Activated B cell treated with CpG ODN at 0.5 μM for 24 hours (primary cell): ENCODE measurements around the gene GABBR2. TPM values are rescaled to one million over a fixed set of nuclear protein-coding genes. Genes with fewer than 3 reads are reported as not detected.

ENCODE experiments used
- ATAC-seq: fragments of 200-7000 bp; cut with Tn5 transposase; one replicate; pipeline ENCODE4 v1.10.0; 2021; ENCODE audit warnings: low read depth, mild to moderate bottlenecking, moderate library complexity
- CTCF ChIA-PET: fragments of 350-600 bp; sonication (Branson Sonifier 250); formaldehyde crosslinking; loops from one replicate; lab custom pipeline; 2021; ENCODE audit warnings: antibody characterized with exemption; lab: Charles Lee
- POLR2A ChIA-PET: fragments of 350-600 bp; sonication (Branson Sonifier 250); formaldehyde crosslinking; loops from one replicate; lab custom pipeline; 2021; ENCODE audit warnings: antibody characterized with exemption; lab: Charles Lee
- DNase-seq: peaks from one replicate; pipeline ENCODE4 v3.0.0; 2022
- H3K27ac Mint-ChIP-seq: one replicate; pipeline ENCODE4 v1.8.0; 2020; ENCODE audit warnings: mixed read lengths
- H3K27me3 Mint-ChIP-seq: one replicate; pipeline ENCODE4 v1.8.0; 2021; ENCODE audit warnings: mixed read lengths
- H3K36me3 Mint-ChIP-seq: one replicate; pipeline ENCODE4 v1.8.0; 2021; ENCODE audit warnings: low read depth, mixed read lengths
- H3K4me1 Mint-ChIP-seq: one replicate; pipeline ENCODE4 v1.8.0; 2021; ENCODE audit warnings: mixed read lengths
- H3K4me3 Mint-ChIP-seq: one replicate; pipeline ENCODE4 v1.8.0; 2020; ENCODE audit warnings: mild to moderate bottlenecking, mixed read lengths
- H3K9me3 Mint-ChIP-seq: one replicate; pipeline ENCODE4 v1.8.0; 2020; ENCODE audit warnings: mixed read lengths
- intact Hi-C: fragments of 100-400 bp; cut with micrococcal nuclease; formaldehyde crosslinking; loops from one replicate; pipeline ENCODE4 v1.15.1; 2024
- total RNA-seq: library from RNA; stranded (reverse); gene quantifications from 2 replicates; pipeline ENCODE4 v1.2.3, GENCODE V29; 2022
- TF ChIP-seq, protein P1 (sequence below): fragments of 200-600 bp; IDR thresholded peaks from one replicate; pipeline ENCODE4 v1.8.0; 2022; ENCODE audit warnings: antibody characterized with exemption, mild to moderate bottlenecking

Gene GABBR2
- total RNA-seq, 1 donor from 2014 or later, result not detected

DNA sequence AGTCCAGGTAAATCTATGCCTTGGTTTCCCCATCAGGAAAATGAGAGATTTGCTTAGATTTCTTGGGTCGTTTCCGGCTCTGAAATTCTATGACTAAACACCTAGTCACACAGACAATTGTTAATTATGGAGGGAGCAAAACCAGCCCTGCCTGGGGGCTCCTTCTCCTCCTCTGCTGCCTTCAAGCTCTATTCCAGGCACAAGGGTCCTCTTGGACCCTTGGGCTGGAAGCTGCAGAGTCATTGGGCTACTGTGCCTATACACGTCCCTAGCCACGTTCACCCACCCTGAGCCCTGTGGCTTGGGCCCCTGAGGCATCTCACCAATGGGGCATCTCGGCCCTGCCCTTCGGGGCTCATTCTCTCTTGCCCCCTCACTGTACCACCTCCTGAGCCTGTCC, 379.5 kb downstream of the GABBR2 start:
- no peaks in the 10 kb centered on the region for H3K9me3 Mint-ChIP-seq
- H3K36me3 Mint-ChIP-seq, result no peaks in the 10 kb centered on the region
- no peak for ATAC-seq
- H3K27me3 Mint-ChIP-seq, result peaks cover 10% of the 10 kb centered on the region
- ChIA-PET POLR2A (no interaction called here), CTCF (interaction anchor here (1.4 kb wide), 1 partner anchor 447 kb away, joined by 3 read pairs; no protein-coding TSS in a partner anchor)
- no peak overlapping the region for H3K4me3 Mint-ChIP-seq
- no peak for DNase-seq
- peaks cover 4% of the 10 kb centered on the region for H3K4me1 Mint-ChIP-seq
- TF ChIP-seq, protein P1, sequence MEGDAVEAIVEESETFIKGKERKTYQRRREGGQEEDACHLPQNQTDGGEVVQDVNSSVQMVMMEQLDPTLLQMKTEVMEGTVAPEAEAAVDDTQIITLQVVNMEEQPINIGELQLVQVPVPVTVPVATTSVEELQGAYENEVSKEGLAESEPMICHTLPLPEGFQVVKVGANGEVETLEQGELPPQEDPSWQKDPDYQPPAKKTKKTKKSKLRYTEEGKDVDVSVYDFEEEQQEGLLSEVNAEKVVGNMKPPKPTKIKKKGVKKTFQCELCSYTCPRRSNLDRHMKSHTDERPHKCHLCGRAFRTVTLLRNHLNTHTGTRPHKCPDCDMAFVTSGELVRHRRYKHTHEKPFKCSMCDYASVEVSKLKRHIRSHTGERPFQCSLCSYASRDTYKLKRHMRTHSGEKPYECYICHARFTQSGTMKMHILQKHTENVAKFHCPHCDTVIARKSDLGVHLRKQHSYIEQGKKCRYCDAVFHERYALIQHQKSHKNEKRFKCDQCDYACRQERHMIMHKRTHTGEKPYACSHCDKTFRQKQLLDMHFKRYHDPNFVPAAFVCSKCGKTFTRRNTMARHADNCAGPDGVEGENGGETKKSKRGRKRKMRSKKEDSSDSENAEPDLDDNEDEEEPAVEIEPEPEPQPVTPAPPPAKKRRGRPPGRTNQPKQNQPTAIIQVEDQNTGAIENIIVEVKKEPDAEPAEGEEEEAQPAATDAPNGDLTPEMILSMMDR, result no peak
- intact Hi-C loops, result no loop called here
- no peak overlapping the region for H3K27ac Mint-ChIP-seq

DNA sequence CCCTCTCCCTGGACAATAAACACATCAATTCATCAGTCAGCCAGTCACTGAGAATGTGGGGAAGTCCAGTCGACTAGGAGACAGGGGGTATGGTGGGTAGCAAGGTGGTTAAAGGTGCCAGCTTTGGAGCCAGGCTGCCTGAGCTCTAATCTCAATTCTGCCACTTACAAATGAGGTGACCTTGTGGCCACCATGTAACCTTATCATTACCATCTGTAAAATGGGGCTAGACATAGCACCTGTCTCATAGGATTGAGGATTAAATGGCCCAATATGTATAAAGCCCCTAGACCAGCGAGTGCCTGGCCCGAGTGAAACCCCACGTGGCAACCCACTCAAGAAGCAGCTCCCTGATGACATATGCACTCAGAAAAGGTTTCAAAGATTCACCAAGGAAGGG, 380.0 kb downstream of the GABBR2 start:
- Mint-ChIP-seq H3K27me3 (peaks cover 10% of the 10 kb centered on the region), H3K36me3 (no peaks in the 10 kb centered on the region), H3K4me1 (peaks cover 4% of the 10 kb centered on the region), H3K4me3 (no peak overlapping the region), H3K27ac (no peak overlapping the region), H3K9me3 (no peaks in the 10 kb centered on the region)
- ATAC-seq, result no peak
- ChIA-PET POLR2A (no interaction called here), CTCF (interaction anchor here (1.4 kb wide), 1 partner anchor 447 kb away, joined by 3 read pairs; no protein-coding TSS in a partner anchor)
- DNase-seq, result no peak
- TF ChIP-seq, protein P1, result no peak
- intact Hi-C loops, result no loop called here

DNA sequence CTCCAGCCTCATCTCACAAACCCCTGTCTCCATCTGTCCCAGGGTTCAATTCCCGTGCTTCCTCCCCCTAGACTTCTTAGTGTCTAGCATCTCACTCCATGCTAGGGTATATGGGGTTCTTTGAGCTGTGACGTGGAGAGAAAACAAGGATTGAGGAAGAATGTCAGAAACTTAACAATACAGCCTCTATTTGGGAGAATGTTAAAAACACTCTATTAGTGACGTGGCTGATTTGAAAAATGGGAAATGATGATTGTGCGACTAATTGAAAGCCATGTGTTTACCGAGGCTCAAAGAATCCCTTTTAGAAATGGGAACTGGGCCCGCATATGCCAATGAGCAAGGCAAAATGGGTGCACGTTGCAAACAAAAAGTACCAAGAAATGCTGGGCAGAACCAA, 380.6 kb downstream of the GABBR2 start:
- intact Hi-C loops, result no loop called here
- ChIA-PET POLR2A (no interaction called here), CTCF (interaction anchor here (1.4 kb wide), 1 partner anchor 448 kb away, joined by 3 read pairs; no protein-coding TSS in a partner anchor)
- no peak for DNase-seq
- H3K4me3 Mint-ChIP-seq, result no peak overlapping the region
- no peak overlapping the region for H3K27ac Mint-ChIP-seq
- no peaks in the 10 kb centered on the region for H3K36me3 Mint-ChIP-seq
- H3K9me3 Mint-ChIP-seq, result no peaks in the 10 kb centered on the region
- peaks cover 4% of the 10 kb centered on the region for H3K4me1 Mint-ChIP-seq
- no peak for ATAC-seq
- H3K27me3 Mint-ChIP-seq, result peaks cover 10% of the 10 kb centered on the region
- TF ChIP-seq, protein P1, result no peak

DNA sequence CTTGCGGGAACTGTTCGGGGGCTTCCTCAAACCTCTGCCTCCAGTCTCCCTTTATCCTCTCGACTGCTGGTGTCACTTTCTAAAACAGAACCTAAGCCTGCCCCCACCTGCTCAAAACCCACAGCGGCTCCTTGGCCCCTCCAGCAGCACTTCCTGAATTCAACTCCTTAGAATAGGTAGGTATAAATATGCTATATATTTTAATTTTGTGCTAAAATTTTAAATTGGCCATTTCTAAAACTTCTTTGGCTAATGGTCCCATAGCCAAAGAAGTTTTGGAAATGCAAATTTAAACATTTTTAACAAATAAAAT, 381.5 kb downstream of the GABBR2 start:
- intact Hi-C loops, result no loop called here
- H3K27ac Mint-ChIP-seq, result no peak overlapping the region
- ATAC-seq (no peak), DNase-seq (no peak)
- no peaks in the 10 kb centered on the region for H3K36me3 Mint-ChIP-seq
- POLR2A ChIA-PET, result no interaction called here
- H3K4me1 Mint-ChIP-seq, result peaks cover 4% of the 10 kb centered on the region
- no peak overlapping the region for H3K4me3 Mint-ChIP-seq
- H3K9me3 Mint-ChIP-seq, result no peaks in the 10 kb centered on the region
- CTCF ChIA-PET, result no interaction called here
- TF ChIP-seq, protein P1, result no peak
- H3K27me3 Mint-ChIP-seq, result peaks cover 9% of the 10 kb centered on the region

DNA sequence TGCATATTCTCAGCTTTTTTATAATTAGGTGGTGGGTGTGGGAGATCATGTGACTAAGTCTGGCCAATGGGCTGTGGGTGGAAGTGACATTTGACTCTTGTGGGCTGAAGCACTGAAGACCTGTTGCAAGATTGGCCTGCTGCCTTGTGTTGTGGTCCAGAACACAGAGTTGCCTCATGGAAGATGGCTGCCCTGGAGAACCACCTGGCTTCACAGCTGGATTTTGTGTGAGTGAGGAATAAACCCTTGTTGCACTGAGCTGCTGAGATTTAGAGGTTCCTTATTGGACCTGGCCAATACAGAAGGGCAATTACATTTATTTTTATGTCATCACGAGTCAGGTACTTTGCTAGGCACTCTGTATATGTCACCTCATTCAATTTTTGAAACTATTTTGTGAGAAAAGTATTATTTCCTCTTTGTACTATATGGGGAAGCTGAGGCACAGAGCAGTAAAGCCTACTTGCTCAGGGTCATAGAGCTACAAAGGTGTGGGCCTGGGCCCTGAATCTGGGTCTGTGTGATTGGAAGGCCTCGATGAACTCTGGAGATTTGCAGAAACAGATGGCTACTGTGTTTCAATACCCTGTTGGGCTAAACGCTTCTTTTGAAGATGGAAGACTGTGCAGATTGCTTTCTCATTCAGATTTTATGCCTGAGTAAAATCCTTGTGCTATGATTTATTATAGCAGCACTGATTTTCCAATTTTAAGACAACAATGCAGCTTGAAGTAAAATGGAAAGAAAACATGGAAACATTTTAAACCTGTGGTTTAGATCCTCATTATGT, 382.1 kb downstream of the GABBR2 start:
- Mint-ChIP-seq H3K9me3 (no peaks in the 10 kb centered on the region), H3K27ac (no peak overlapping the region), H3K36me3 (no peaks in the 10 kb centered on the region), H3K27me3 (peaks cover 7% of the 10 kb centered on the region), H3K4me3 (no peak overlapping the region), H3K4me1 (peaks cover 4% of the 10 kb centered on the region)
- ATAC-seq (no peak), DNase-seq (no peak)
- CTCF ChIA-PET, result no interaction called here
- POLR2A ChIA-PET, result no interaction called here
- intact Hi-C loops, result no loop called here
- TF ChIP-seq, protein P1, result no peak
